Suprapubic skin (tissue), 4 donors: Measurements from ENCODE around the gene KCNH1.

Experiments
- CTCF ChIP-seq, 2 donors: fragments of 200-600 bp in 1 of 2; fragments of 450-650 bp in 1 of 2; sonication (generic) in 1 of 2; IDR thresholded peaks; one replicate each; pipeline ENCODE4 v1.5.1; 2016 to 2019; ENCODE audit warnings: antibody characterized with exemption in 2 of 2, mild to moderate bottlenecking in 1 of 2, moderate library complexity in 1 of 2
- EP300 ChIP-seq: sonication (generic); formaldehyde crosslinking; IDR thresholded peaks from one replicate; pipeline ENCODE4 v1.6.1; 2017; ENCODE audit warnings: antibody characterized with exemption
- POLR2A ChIP-seq, 2 donors: fragments of 450-650 bp; IDR thresholded peaks; one replicate each; pipeline ENCODE4 v1.6.1; 2017; ENCODE audit warnings: antibody characterized with exemption in 2 of 2, mild to moderate bottlenecking in 2 of 2, moderate library complexity in 2 of 2
- POLR2AphosphoS5 ChIP-seq, 3 donors: sonication (generic); formaldehyde crosslinking; IDR thresholded peaks; one replicate each; pipeline ENCODE4 v1.6.1; 2017; ENCODE audit warnings: antibody characterized with exemption in 3 of 3

GRCh38 chr1:210700511-210700910 is 433.4 kb downstream of the KCNH1 start:
- no peak for TF ChIP-seq CTCF (IDR thresholded peaks at IDR 0.05)
- TF ChIP-seq POLR2A (IDR thresholded peaks at IDR 0.05), result no peak
- no peak for TF ChIP-seq EP300
- TF ChIP-seq POLR2AphosphoS5 (IDR thresholded peaks at IDR 0.05), result no peak
